Liver (tissue), 9 donors: ENCODE measurements around the gene CCDC93. TPM values are rescaled to one million over a fixed set of nuclear protein-coding genes. Genes with fewer than 3 reads are reported as not detected.

Source experiments
- DNase-seq: peaks from one replicate; pipeline ENCODE4 v3.0.0-alpha.2; 2017; ENCODE audit warnings: low spot score
- H3K27ac ChIP-seq, 2 donors: one replicate each; pipeline ENCODE4 v1.7.0; 2013; ENCODE audit warnings: inconsistent platforms in 2 of 2, low read length in 2 of 2, control low read depth in 1 of 2, low read depth in 1 of 2, mild to moderate bottlenecking in 1 of 2
- H3K27me3 ChIP-seq, 4 donors: one replicate each; pipeline versions ENCODE4 v1.6.1 to v1.7.0; 2013; ENCODE audit warnings: low read length in 3 of 4, inconsistent platforms in 1 of 4, mild to moderate bottlenecking in 1 of 4, moderate library complexity in 1 of 4; ENCODE audit not compliant: control insufficient read depth in 4 of 4, insufficient read depth in 4 of 4
- H3K36me3 ChIP-seq, 4 donors: one replicate each; pipeline versions ENCODE4 v1.6.1 to v1.7.0; 2013; ENCODE audit warnings: low read length in 3 of 4, mild to moderate bottlenecking in 3 of 4, low read depth in 1 of 4, moderate library complexity in 1 of 4; ENCODE audit not compliant: control insufficient read depth in 4 of 4, insufficient read depth in 3 of 4
- H3K4me1 ChIP-seq, 4 donors: one replicate each; pipeline versions ENCODE4 v1.6.1 to v1.7.0; 2013; ENCODE audit warnings: low read length in 3 of 4, mild to moderate bottlenecking in 3 of 4, moderate library complexity in 1 of 4; ENCODE audit not compliant: control insufficient read depth in 4 of 4, insufficient read depth in 4 of 4
- H3K4me3 ChIP-seq, 3 donors: one replicate each; pipeline versions ENCODE4 v1.6.1 to v1.7.0; 2013; ENCODE audit warnings: low read length in 3 of 3, control low read depth in 1 of 3, low read depth in 1 of 3, mild to moderate bottlenecking in 1 of 3
- H3K9ac ChIP-seq, 2 donors: one replicate each; pipeline ENCODE4 v1.7.0; 2013; ENCODE audit warnings: low read length in 2 of 2, mild to moderate bottlenecking in 2 of 2, moderate library complexity in 2 of 2, control low read depth in 1 of 2, low read depth in 1 of 2
- H3K9me3 ChIP-seq, 4 donors: one replicate each; pipeline versions ENCODE4 v1.6.1 to v1.7.0; 2013; ENCODE audit warnings: low read length in 3 of 4; ENCODE audit not compliant: control insufficient read depth in 4 of 4
- EGR1 ChIP-seq, 2 donors: IDR thresholded peaks; 2 replicates each; pipeline ENCODE4 v1.6.1; 2016 to 2018; ENCODE audit warnings: antibody characterized with exemption in 2 of 2, low read depth in 2 of 2
- FOXA1 ChIP-seq: IDR thresholded peaks from 2 replicates; pipeline ENCODE4 v1.6.1; 2016; ENCODE audit warnings: antibody characterized with exemption
- FOXA2 ChIP-seq: IDR thresholded peaks from 2 replicates; pipeline ENCODE4 v1.6.1; 2016; ENCODE audit warnings: antibody characterized with exemption
- HNF4G ChIP-seq: IDR thresholded peaks from 2 replicates; pipeline ENCODE4 v1.6.1; 2016; ENCODE audit warnings: antibody characterized with exemption
- JUND ChIP-seq, 2 donors: IDR thresholded peaks; 2 replicates each; pipeline ENCODE4 v1.6.1; 2016; ENCODE audit warnings: antibody characterized with exemption in 2 of 2
- NR2F2 ChIP-seq: IDR thresholded peaks from 2 replicates; pipeline ENCODE4 v1.6.1; 2016; ENCODE audit warnings: antibody characterized with exemption
- RAD21 ChIP-seq, 2 donors: IDR thresholded peaks; 2 replicates each; pipeline ENCODE4 v1.6.1; 2016; ENCODE audit warnings: antibody characterized with exemption in 2 of 2, mild to moderate bottlenecking in 2 of 2
- RXRA ChIP-seq, 2 donors: IDR thresholded peaks; 2 replicates each; pipeline ENCODE4 v1.6.1; 2017 to 2018; ENCODE audit warnings: antibody characterized with exemption in 2 of 2, mild to moderate bottlenecking in 1 of 2
- SP1 ChIP-seq: IDR thresholded peaks from 2 replicates; pipeline ENCODE4 v1.6.1; 2018; ENCODE audit warnings: antibody characterized with exemption, mild to moderate bottlenecking
- YY1 ChIP-seq: IDR thresholded peaks from 2 replicates; pipeline ENCODE4 v1.6.1; 2016; ENCODE audit warnings: antibody characterized with exemption, mild to moderate bottlenecking
- ZBTB33 ChIP-seq: IDR thresholded peaks from 2 replicates; pipeline ENCODE4 v1.6.1; 2016; ENCODE audit warnings: antibody characterized with exemption
- WGBS: extraction: QIAGEN DNeasy Blood & Tissue Kit; methylation state at CpG from one replicate; pipeline ENCODE4 v1.1.7; 2013; 5-methylcytosine and 5-hydroxymethylcytosine counted together
- polyA plus RNA-seq, 2 donors: library from polyadenylated mRNA; stranded (reverse) in 1 of 2; unstranded in 1 of 2; fragments of 200-250 nt in 1 of 2; fragments of >200 nt in 1 of 2; fragmentation: Nextera tagmentation in 1 of 2; extraction: Ambion mirVana in 1 of 2; gene quantifications; one replicate each; pipeline versions ENCODE4 v1.2.1 to v1.2.3, GENCODE V29; 2013 to 2015
- total RNA-seq, 2 donors: library from RNA; depleted of rRNA; stranded (reverse); fragments of >200 nt; gene quantifications; one replicate each; pipeline ENCODE4 v1.2.3, GENCODE V29; 2014
- TF ChIP-seq, protein P1 (sequence below): IDR thresholded peaks from 2 replicates; pipeline ENCODE4 v1.6.1; 2016; ENCODE audit warnings: antibody characterized with exemption, mild to moderate bottlenecking
- TF ChIP-seq, protein P2 (sequence below): fragments of 150-350 bp; IDR thresholded peaks from 2 replicates; pipeline ENCODE4 v1.5.1; 2017; ENCODE audit warnings: improper control_type of control experiment, low read depth, low read length; ENCODE audit not compliant: missing input control
- donor health status: healthy.
- donor health status: healthy.
- donor health status: healthy.
- donor health status: healthy.
- donor health status: healthy.

The CCDC93 gene
- total and polyA plus RNA-seq, 4 donors = 4.0 to 14.2 (median 8.5) TPM

DNA sequence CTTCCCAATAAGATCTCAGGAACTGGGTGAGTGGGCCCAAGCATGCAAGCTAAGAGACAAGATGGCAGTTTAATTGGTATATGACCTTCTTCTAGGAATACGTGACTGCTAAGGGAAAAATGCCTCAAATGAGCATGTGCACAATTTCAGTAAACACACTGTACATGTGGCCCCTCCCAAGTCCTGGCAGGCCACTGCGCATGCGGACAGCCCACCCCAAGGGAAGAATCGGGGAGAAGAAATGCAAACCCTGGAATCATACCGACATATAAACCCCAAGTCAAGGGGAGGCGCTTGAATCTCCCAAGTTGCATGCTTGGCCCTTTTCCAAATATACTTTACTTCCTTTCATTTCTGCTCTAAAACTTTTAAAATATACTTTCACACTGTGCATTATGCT, 15.2 kb upstream of the CCDC93 start:
- no peak overlapping the region for H3K9ac ChIP-seq
- no peaks in the 10 kb centered on the region for H3K27me3 ChIP-seq
- no peak for DNase-seq
- no peaks in the 10 kb centered on the region for H3K36me3 ChIP-seq
- H3K4me1 ChIP-seq = no peaks in the 10 kb centered on the region
- 97% methylated on average over 6 of the region's 6 CpGs for WGBS
- no peak overlapping the region for H3K4me3 ChIP-seq
- no peaks in the 10 kb centered on the region for H3K9me3 ChIP-seq
- TF ChIP-seq RXRA (IDR thresholded peaks at IDR 0.05) = no peak
- TF ChIP-seq, protein P1, sequence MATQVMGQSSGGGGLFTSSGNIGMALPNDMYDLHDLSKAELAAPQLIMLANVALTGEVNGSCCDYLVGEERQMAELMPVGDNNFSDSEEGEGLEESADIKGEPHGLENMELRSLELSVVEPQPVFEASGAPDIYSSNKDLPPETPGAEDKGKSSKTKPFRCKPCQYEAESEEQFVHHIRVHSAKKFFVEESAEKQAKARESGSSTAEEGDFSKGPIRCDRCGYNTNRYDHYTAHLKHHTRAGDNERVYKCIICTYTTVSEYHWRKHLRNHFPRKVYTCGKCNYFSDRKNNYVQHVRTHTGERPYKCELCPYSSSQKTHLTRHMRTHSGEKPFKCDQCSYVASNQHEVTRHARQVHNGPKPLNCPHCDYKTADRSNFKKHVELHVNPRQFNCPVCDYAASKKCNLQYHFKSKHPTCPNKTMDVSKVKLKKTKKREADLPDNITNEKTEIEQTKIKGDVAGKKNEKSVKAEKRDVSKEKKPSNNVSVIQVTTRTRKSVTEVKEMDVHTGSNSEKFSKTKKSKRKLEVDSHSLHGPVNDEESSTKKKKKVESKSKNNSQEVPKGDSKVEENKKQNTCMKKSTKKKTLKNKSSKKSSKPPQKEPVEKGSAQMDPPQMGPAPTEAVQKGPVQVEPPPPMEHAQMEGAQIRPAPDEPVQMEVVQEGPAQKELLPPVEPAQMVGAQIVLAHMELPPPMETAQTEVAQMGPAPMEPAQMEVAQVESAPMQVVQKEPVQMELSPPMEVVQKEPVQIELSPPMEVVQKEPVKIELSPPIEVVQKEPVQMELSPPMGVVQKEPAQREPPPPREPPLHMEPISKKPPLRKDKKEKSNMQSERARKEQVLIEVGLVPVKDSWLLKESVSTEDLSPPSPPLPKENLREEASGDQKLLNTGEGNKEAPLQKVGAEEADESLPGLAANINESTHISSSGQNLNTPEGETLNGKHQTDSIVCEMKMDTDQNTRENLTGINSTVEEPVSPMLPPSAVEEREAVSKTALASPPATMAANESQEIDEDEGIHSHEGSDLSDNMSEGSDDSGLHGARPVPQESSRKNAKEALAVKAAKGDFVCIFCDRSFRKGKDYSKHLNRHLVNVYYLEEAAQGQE = no peak
- no peak for TF ChIP-seq FOXA1
- no peak for TF ChIP-seq HNF4G
- no peak for TF ChIP-seq NR2F2
- no peak overlapping the region for H3K27ac ChIP-seq

DNA sequence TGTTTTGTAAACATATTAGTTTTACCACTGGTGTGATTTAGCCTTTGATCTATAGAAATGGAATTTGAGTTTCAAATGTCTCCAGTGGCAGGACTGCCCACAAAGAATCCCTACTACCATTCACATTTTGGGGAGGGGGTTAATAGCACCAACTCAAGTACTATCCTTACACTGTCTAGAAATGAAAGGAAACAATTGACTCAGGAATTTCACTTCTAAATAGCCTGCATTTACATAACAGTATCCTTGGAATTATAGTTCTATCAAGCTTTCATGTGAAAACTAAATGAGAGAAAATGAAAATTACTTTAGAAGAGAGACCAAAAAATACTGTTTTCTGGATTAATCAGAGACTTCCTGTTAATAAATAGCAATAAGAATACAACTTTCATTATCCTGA, 7.5 kb upstream of the CCDC93 start:
- H3K27ac ChIP-seq = no peak overlapping the region
- TF ChIP-seq FOXA2 (no peak), RAD21 (IDR thresholded peaks at IDR 0.05) (no peak), HNF4G (no peak), EGR1 (IDR thresholded peaks at IDR 0.05; ENCODE audit: low read depth in 2 of 2) (no peak), YY1 (no peak), NR2F2 (no peak), RXRA (IDR thresholded peaks at IDR 0.05) (no peak)
- TF ChIP-seq, protein P1 = no peak

GRCh38 chr2:118019821-118020220, 6.0 kb upstream of the CCDC93 start:
- no peak for DNase-seq
- H3K4me1 ChIP-seq = peaks cover 0 to 21% (median 15%) of the 10 kb centered on the region in 4 donors
- whole genome bisulfite sequencing = 30% methylated on average over 1 of the region's 1 CpG
- no peaks in the 10 kb centered on the region for H3K27me3 ChIP-seq
- no peak overlapping the region for H3K27ac ChIP-seq
- no peaks in the 10 kb centered on the region for H3K36me3 ChIP-seq
- no peak overlapping the region for H3K4me3 ChIP-seq
- no peaks in the 10 kb centered on the region for H3K9me3 ChIP-seq
- H3K9ac ChIP-seq = no peak overlapping the region
- TF ChIP-seq, protein P1 = no peak
- no peak for TF ChIP-seq ZBTB33
- no peak for TF ChIP-seq JUND (IDR thresholded peaks at IDR 0.05)
- no peak for TF ChIP-seq RAD21 (IDR thresholded peaks at IDR 0.05)
- TF ChIP-seq, protein P2, sequence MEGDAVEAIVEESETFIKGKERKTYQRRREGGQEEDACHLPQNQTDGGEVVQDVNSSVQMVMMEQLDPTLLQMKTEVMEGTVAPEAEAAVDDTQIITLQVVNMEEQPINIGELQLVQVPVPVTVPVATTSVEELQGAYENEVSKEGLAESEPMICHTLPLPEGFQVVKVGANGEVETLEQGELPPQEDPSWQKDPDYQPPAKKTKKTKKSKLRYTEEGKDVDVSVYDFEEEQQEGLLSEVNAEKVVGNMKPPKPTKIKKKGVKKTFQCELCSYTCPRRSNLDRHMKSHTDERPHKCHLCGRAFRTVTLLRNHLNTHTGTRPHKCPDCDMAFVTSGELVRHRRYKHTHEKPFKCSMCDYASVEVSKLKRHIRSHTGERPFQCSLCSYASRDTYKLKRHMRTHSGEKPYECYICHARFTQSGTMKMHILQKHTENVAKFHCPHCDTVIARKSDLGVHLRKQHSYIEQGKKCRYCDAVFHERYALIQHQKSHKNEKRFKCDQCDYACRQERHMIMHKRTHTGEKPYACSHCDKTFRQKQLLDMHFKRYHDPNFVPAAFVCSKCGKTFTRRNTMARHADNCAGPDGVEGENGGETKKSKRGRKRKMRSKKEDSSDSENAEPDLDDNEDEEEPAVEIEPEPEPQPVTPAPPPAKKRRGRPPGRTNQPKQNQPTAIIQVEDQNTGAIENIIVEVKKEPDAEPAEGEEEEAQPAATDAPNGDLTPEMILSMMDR = no peak
- no peak for TF ChIP-seq SP1

More for the DNA sequence above, 7.5 kb upstream of the CCDC93 start:
- peaks cover 0 to 14% (median 7%) of the 10 kb centered on the region in 4 donors for H3K4me1 ChIP-seq
- no peaks in the 10 kb centered on the region for H3K27me3 ChIP-seq
- no peak overlapping the region for H3K9ac ChIP-seq
- no peaks in the 10 kb centered on the region for H3K9me3 ChIP-seq
- no peak for DNase-seq
- H3K36me3 ChIP-seq = no peaks in the 10 kb centered on the region
- no peak overlapping the region for H3K4me3 ChIP-seq
